HepG2 (cell line): ENCODE results near the gene APRT. TPM values are rescaled to one million over a fixed set of nuclear protein-coding genes. Genes with fewer than 3 reads are reported as not detected.

ENCODE experiments used
- CBFB ChIP-seq: sonication (generic); formaldehyde crosslinking; IDR thresholded peaks from 2 replicates; pipeline ENCODE4 v1.4.0; 2020; ENCODE audit warnings: missing genetic modification reagents
- CENPT ChIP-seq: sonication (generic); formaldehyde crosslinking; IDR thresholded peaks from 2 replicates; pipeline ENCODE4 v1.8.0; 2022; ENCODE audit warnings: low read depth, mild to moderate bottlenecking, moderate library complexity, missing genetic modification reagents
- CENPX ChIP-seq: sonication (generic); formaldehyde crosslinking; IDR thresholded peaks from 2 replicates; pipeline ENCODE4 v1.9.0; 2021; ENCODE audit warnings: mild to moderate bottlenecking, missing genetic modification reagents, moderate library complexity
- EZH2 ChIP-seq: conservative IDR thresholded peaks from 2 replicates; pipeline ENCODE4 v1.6.1; 2012; ENCODE audit warnings: mild to moderate bottlenecking, low read depth, low read length, moderate library complexity
- GATAD2A ChIP-seq: IDR thresholded peaks from 2 replicates; pipeline ENCODE4 v1.6.1; 2016
- HNRNPUL1 ChIP-seq: fragments of 200-400 bp; formaldehyde crosslinking; IDR thresholded peaks from 2 replicates; pipeline ENCODE4 v1.6.1; 2017; ENCODE audit warnings: low read depth, mild to moderate bottlenecking, low read length, moderate library complexity
- MAFG ChIP-seq: sonication (generic); formaldehyde crosslinking; IDR thresholded peaks from 2 replicates; pipeline ENCODE4 v1.5.1; 2020; ENCODE audit warnings: mild to moderate bottlenecking, missing genetic modification reagents
- MTA3 ChIP-seq: sonication (generic); formaldehyde crosslinking; IDR thresholded peaks from 2 replicates; pipeline ENCODE4 v1.4.0; 2020; ENCODE audit warnings: missing genetic modification reagents
- NR1H2 ChIP-seq: sonication (generic); formaldehyde crosslinking; IDR thresholded peaks from 2 replicates; pipeline ENCODE4 v1.8.1; 2022; ENCODE audit warnings: low read depth, missing genetic modification reagents, borderline replicate concordance
- PAX8 ChIP-seq: sonication (generic); formaldehyde crosslinking; IDR thresholded peaks from 2 replicates; pipeline ENCODE4 v1.8.0; 2022; ENCODE audit warnings: mild to moderate bottlenecking, missing genetic modification reagents, borderline replicate concordance
- PCBP1 ChIP-seq: fragments of 200-400 bp; formaldehyde crosslinking; IDR thresholded peaks from 2 replicates; pipeline ENCODE4 v1.6.1; 2017; ENCODE audit warnings: mild to moderate bottlenecking, low read depth, low read length, borderline replicate concordance
- RBFOX2 ChIP-seq: fragments of 200-400 bp; formaldehyde crosslinking; IDR thresholded peaks from 2 replicates; pipeline ENCODE4 v1.6.1; 2017; ENCODE audit warnings: low read depth, mild to moderate bottlenecking, low read length
- SP1 ChIP-seq, 2 experiments: fragments of 450-650 bp in 1 of 2; sonication (generic) in 1 of 2; formaldehyde crosslinking in 1 of 2; IDR thresholded peaks; 2 replicates each; pipeline versions ENCODE4 v1.4.0 to v1.6.1; 2016 to 2020; ENCODE audit warnings: missing genetic modification reagents in 1 of 2
- ZNF674 ChIP-seq: sonication (generic); formaldehyde crosslinking; IDR thresholded peaks from 2 replicates; pipeline ENCODE4 v1.5.0; 2020; ENCODE audit warnings: low read depth, mild to moderate bottlenecking, missing genetic modification reagents
- ZNF792 ChIP-seq: IDR thresholded peaks from 2 replicates; pipeline ENCODE4 v1.6.1; 2016
- ZSCAN25 ChIP-seq: sonication (generic); formaldehyde crosslinking; IDR thresholded peaks from 2 replicates; pipeline ENCODE4 v1.8.0; 2022; ENCODE audit warnings: mild to moderate bottlenecking, missing genetic modification reagents
- polyA plus RNA-seq, 8 experiments: library from polyadenylated mRNA; depleted of rRNA in 3 of 8; stranded (reverse) in 7 of 8; unstranded in 1 of 8; fragments of >200 nt; fragmentation: Illumina TruSeq in 4 of 8; extraction: Trizol in 4 of 8; gene quantifications; 2 replicates each; pipeline versions ENCODE4 v1.2.1 to v1.2.3, GENCODE V29; 2011 to 2016; ENCODE audit warnings: low read depth in 4 of 8, missing spikeins in 1 of 8, mixed read lengths in 1 of 8; ENCODE audit not compliant: insufficient read depth in 1 of 8
- total RNA-seq, 5 experiments: library from RNA; depleted of rRNA; stranded (reverse); fragments of >200 nt; fragmentation: Illumina TruSeq; extraction: Trizol; gene quantifications; 2 replicates each; pipeline ENCODE4 v1.2.3, GENCODE V29; 2016; ENCODE audit warnings: low read depth in 1 of 5
- TF ChIP-seq, protein P1 (sequence below): sonication (generic); formaldehyde crosslinking; conservative IDR thresholded peaks from 2 replicates; pipeline ENCODE4 v1.8.0; 2022; ENCODE audit warnings: low read depth, missing genetic modification reagents
- TF ChIP-seq, protein P2 (sequence below): sonication (generic); formaldehyde crosslinking; IDR thresholded peaks from 2 replicates; pipeline ENCODE4 v1.4.0; 2020; ENCODE audit warnings: missing genetic modification reagents, borderline replicate concordance
- TF ChIP-seq, protein P3 (sequence below): sonication (generic); formaldehyde crosslinking; IDR thresholded peaks from 2 replicates; pipeline ENCODE4 v1.4.0; 2020; ENCODE audit warnings: missing genetic modification reagents, borderline replicate concordance
- TF ChIP-seq, protein P4 (sequence below): sonication (generic); formaldehyde crosslinking; IDR thresholded peaks from 2 replicates; pipeline ENCODE4 v1.4.0; 2020; ENCODE audit warnings: mild to moderate bottlenecking, low read depth, missing genetic modification reagents

APRT gene
- total and polyA plus RNA-seq, 2 of the 13 experiments (the other 11 are each of a cell fraction or from before 2014, with no cell fraction given): 155 to 242 TPM

DNA sequence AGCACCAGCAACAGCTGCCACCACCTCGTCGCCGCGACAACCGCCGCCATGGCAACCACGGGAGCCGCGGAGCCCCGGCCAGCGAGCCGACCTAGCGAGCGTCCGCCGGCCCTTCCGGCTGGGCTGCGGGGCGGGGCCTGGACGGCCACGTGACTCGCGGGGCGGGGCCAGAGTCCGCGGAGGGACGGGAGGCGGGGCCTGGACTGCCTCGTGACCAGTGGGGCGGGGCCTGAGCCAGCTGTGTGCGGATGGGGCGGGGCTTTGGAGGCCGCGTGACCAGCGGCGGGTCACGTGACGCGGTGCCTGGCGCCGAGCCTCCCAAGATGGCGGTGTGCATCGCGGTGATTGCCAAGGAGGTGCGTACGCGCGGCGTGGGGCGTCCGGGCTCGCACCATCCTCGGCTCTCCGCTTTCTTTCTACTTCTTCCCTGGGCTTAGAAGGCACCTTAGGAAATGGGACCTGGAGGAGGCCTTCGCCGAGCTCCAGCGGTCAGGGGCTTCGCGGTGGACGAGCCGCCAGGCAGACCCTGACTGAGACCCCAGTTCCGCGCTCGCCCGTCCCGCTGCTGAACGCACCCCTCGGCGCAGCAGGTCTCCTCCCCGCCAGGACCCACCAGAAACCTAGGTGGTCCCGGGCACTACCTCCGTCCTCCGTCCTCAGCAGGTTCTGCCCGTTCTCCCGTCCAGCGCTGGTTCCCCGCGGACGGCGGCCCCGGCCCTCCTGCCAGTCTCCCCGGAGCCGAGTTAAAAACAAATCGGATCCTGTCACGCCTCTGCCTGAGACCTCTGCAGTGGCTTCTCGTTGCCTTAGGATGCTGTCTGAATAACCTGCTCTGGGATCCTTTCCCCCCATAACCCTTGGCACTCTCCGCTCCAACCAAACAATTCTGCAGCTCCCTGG, 45.4 kb upstream of the APRT start, which contains the start of the genes GALNS and TRAPPC2L (continued):
- TF ChIP-seq, protein P1, sequence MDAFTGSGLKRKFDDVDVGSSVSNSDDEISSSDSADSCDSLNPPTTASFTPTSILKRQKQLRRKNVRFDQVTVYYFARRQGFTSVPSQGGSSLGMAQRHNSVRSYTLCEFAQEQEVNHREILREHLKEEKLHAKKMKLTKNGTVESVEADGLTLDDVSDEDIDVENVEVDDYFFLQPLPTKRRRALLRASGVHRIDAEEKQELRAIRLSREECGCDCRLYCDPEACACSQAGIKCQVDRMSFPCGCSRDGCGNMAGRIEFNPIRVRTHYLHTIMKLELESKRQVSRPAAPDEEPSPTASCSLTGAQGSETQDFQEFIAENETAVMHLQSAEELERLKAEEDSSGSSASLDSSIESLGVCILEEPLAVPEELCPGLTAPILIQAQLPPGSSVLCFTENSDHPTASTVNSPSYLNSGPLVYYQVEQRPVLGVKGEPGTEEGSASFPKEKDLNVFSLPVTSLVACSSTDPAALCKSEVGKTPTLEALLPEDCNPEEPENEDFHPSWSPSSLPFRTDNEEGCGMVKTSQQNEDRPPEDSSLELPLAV (CRISPR knock-in tag): 0 out of 2 replicates have a peak, but pooled peaks have one; percentile 30
- TF ChIP-seq, protein P2, sequence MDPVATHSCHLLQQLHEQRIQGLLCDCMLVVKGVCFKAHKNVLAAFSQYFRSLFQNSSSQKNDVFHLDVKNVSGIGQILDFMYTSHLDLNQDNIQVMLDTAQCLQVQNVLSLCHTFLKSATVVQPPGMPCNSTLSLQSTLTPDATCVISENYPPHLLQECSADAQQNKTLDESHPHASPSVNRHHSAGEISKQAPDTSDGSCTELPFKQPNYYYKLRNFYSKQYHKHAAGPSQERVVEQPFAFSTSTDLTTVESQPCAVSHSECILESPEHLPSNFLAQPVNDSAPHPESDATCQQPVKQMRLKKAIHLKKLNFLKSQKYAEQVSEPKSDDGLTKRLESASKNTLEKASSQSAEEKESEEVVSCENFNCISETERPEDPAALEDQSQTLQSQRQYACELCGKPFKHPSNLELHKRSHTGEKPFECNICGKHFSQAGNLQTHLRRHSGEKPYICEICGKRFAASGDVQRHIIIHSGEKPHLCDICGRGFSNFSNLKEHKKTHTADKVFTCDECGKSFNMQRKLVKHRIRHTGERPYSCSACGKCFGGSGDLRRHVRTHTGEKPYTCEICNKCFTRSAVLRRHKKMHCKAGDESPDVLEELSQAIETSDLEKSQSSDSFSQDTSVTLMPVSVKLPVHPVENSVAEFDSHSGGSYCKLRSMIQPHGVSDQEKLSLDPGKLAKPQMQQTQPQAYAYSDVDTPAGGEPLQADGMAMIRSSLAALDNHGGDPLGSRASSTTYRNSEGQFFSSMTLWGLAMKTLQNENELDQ: no peak
- peak; percentile 90 for TF ChIP-seq RBFOX2
- peak; percentile 59; the same call in 1 of the 2 replicates for TF ChIP-seq ZSCAN25 (CRISPR knock-in tag)
- no peak; the same call in 1 of the 2 replicates for TF ChIP-seq MTA3 (CRISPR knock-in tag)
- TF ChIP-seq NR1H2 (CRISPR knock-in tag): no peak; the same call in 1 of the 2 replicates
- 0 out of 2 replicates have a peak, but pooled peaks have one; percentile 28 for TF ChIP-seq PCBP1
- TF ChIP-seq EZH2: no peak
- no peak for TF ChIP-seq CENPX (CRISPR knock-in tag)
- TF ChIP-seq ZNF674: no peak
- TF ChIP-seq, protein P3, sequence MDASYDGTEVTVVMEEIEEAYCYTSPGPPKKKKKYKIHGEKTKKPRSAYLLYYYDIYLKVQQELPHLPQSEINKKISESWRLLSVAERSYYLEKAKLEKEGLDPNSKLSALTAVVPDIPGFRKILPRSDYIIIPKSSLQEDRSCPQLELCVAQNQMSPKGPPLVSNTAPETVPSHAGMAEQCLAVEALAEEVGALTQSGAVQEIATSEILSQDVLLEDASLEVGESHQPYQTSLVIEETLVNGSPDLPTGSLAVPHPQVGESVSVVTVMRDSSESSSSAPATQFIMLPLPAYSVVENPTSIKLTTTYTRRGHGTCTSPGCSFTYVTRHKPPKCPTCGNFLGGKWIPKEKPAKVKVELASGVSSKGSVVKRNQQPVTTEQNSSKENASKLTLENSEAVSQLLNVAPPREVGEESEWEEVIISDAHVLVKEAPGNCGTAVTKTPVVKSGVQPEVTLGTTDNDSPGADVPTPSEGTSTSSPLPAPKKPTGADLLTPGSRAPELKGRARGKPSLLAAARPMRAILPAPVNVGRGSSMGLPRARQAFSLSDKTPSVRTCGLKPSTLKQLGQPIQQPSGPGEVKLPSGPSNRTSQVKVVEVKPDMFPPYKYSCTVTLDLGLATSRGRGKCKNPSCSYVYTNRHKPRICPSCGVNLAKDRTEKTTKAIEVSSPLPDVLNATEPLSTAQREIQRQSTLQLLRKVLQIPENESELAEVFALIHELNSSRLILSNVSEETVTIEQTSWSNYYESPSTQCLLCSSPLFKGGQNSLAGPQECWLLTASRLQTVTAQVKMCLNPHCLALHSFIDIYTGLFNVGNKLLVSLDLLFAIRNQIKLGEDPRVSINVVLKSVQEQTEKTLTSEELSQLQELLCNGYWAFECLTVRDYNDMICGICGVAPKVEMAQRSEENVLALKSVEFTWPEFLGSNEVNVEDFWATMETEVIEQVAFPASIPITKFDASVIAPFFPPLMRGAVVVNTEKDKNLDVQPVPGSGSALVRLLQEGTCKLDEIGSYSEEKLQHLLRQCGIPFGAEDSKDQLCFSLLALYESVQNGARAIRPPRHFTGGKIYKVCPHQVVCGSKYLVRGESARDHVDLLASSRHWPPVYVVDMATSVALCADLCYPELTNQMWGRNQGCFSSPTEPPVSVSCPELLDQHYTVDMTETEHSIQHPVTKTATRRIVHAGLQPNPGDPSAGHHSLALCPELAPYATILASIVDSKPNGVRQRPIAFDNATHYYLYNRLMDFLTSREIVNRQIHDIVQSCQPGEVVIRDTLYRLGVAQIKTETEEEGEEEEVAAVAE (CRISPR knock-in tag): no peak; the same call in 1 of the 2 replicates
- no peak for TF ChIP-seq CENPT (CRISPR knock-in tag)
- TF ChIP-seq, protein P4, sequence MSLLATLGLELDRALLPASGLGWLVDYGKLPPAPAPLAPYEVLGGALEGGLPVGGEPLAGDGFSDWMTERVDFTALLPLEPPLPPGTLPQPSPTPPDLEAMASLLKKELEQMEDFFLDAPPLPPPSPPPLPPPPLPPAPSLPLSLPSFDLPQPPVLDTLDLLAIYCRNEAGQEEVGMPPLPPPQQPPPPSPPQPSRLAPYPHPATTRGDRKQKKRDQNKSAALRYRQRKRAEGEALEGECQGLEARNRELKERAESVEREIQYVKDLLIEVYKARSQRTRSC (CRISPR knock-in tag): no peak
- TF ChIP-seq CBFB (CRISPR knock-in tag): peak; percentile 76; the same call in 1 of the 2 replicates
- TF ChIP-seq MAFG (CRISPR knock-in tag): no peak
- no peak for TF ChIP-seq ZNF792 (CRISPR knock-in tag)
- TF ChIP-seq PAX8 (CRISPR knock-in tag): no peak; the same call in 1 of the 2 replicates
- TF ChIP-seq HNRNPUL1: no peak
- no peak for TF ChIP-seq GATAD2A
- TF ChIP-seq SP1 (IDR thresholded peaks at IDR 0.05): no peak
- TF ChIP-seq SP1 (CRISPR knock-in tag; IDR thresholded peaks at IDR 0.05): peak; percentile 97
